Epithelial cell of proximal tubule (primary cell): ENCODE measurements around the gene ST3GAL5. TPM values are rescaled to one million over a fixed set of nuclear protein-coding genes. Genes with fewer than 3 reads are reported as not detected.

Experiments
- DNase-seq: peaks from one replicate; pipeline ENCODE4 v3.0.0-alpha.2; 2011; ENCODE audit warnings: low read depth
- H3K4me3 ChIP-seq: 2 replicates; pipeline ENCODE4 v1.5.1; 2011; ENCODE audit warnings: low read depth, mild to moderate bottlenecking, low read length
- CTCF ChIP-seq: conservative IDR thresholded peaks from 2 replicates; pipeline ENCODE4 v1.5.1; 2012; ENCODE audit warnings: low read depth, mild to moderate bottlenecking, low read length
- total RNA-seq: library from RNA; depleted of rRNA; stranded (reverse); fragments of >200 nt; gene quantifications from 2 replicates; pipeline ENCODE4 v1.2.3, GENCODE V29; 2015

Gene ST3GAL5
- total RNA-seq, 1 donor from 2014 or later: 8.7 TPM

DNA sequence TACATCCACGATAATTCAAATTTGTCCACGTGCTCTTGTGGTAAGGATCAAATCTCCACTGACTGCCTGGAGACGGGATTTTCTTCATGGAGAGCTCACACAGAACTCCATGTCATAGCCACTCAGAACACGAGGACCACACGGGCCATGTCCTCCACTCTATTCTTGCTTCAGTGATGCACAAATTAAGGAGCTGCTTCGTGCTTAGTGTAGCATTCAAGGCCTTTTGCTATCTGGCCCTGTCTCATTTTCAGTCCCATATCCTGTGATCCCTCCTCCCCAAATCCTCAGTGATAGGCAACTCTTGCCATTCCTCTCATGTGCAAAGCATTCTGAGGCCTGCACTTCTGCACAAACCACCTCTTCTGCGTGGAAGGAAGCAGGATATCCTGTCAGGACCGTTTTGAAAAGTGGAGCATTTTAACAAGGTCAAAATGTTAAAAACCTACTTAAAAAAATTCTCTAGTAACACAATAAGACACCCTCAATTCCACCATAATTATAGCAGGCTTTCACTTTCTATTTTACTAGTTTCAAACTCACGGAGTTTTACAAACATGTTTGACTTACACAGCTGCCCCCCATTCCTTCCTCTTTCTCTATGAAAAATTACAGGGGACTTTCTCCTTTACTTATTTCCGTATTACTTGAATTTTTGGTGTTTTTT, 35.2 kb downstream of the ST3GAL5 start:
- DNase-seq: no peak
- no peak for TF ChIP-seq CTCF
- no peak overlapping the region for H3K4me3 ChIP-seq

GRCh38 chr2:85852937-85853498, 35.8 kb downstream of the ST3GAL5 start:
- no peak overlapping the region for H3K4me3 ChIP-seq
- no peak for TF ChIP-seq CTCF
- DNase-seq: no peak

DNA sequence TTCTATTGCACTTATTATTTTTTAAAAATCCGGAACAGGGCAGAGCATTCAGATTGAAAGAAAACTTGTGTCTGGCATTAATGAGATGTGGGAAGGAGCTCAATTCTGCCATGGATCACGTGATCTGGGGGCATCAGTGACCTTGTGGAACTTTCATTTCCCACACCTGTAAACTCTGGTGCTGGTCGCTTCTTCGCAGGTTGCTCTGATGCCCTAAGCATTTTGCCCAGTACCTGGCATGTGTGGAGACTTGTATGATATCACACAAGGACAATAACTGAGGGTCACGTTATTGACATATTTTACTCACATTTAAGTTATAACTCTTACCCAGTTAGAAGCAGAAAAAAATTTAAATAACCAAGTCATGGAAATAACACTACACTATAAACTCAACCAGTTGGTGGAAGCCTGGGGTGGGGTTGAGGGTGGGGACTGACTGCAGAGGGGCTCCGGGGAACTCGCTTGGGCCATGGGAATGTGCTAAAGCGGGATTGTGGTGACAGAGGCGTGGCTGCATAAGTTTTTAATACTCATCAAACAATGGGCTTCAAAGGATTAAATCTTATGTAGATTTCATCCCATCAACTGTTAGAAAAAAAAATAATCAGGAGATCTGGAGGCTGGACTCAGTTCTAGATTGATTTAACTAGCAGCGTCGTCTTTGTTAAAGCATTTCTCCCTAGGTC, 36.5 kb downstream of the ST3GAL5 start:
- no peak for DNase-seq
- H3K4me3 ChIP-seq: no peak overlapping the region
- no peak for TF ChIP-seq CTCF

DNA sequence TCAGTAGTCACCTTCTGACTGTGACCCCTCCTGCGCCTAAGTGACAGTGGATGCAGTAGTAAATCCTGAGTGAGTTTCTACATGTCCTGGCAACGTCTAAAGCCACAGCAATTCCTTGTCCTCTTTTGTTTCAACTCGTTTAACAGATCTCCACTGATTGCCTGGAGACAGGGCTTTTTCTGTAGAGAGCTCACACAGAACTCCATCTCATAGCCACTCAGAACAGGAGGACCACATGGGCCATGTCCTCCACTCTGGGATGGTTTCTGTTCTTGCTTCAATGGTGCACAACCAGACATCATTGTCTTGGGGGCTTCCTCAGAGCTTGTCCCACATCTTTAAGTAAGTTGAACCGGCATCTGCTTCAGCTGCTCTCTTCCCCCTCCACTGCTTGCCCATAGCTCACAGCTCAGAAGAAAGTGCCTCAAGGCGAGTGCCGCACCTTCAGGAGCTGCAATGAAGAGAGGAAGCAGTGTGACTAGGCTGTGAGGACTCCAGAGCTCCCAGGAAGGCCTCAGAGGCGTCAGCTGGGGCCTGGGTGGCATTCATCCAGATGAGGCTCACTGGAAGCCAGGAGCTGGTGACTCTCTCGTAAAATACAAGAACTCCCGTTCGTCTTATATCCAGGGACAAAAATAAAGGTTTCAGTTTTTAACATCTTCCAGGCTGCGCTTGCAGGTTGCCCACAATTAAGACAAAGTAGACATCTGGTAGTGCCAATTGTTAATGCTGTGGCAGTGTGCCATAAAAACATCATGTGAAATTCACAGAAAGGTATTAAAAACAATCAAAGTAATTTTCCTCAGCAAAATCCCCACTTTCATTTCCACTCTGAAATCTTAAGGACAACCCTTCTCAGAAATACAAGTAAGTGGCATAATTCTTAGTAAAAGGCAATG, 37.3 kb downstream of the ST3GAL5 start:
- DNase-seq: no peak
- TF ChIP-seq CTCF: no peak
- no peak overlapping the region for H3K4me3 ChIP-seq

DNA sequence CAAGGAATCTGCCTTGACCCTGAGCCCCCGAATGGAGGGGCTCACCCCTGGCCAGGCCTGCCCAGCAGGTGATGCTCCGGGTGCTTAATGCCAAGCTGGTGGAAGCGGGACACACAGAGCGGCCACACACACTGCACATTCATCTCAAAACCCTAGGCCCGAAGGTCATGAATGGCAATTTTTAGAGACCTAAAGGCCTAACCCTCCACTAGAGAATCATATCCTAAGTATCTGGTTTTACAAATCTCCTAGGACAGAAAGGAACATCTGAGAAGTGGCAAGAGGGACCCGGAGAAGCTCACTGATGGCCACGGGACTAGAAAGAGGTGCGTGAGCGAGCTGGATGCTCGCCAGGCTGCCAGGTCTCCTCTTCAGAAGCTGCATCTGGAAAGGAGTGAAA, 38.3 kb downstream of the ST3GAL5 start:
- TF ChIP-seq CTCF: no peak
- DNase-seq: no peak
- no peak overlapping the region for H3K4me3 ChIP-seq

DNA sequence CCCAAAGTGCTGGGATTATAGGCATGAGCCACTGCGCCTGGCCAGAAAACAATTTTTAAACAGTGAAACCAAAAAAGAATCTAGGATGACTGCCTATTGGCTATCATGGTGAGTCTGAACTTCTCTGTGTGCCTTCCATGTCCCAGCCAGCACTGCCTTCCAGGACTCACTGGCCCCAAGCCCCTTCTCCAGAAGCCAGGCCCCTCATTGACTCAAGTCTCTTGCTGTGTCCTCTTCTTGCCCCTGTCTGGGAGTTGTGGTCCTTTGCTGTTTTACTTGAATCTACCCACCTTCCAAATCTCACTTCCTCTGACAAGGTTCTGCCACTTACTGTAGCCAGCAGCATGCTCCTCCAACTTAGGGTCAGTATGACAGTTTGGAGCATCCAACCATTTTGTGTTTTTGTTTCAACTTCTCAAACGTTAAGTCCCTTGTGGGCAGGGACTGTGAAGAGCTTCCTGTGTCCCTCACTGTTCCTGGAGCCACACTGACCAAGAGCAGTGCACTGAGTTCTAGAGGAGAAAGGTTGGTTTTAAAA, 41.7 kb downstream of the ST3GAL5 start:
- no peak for TF ChIP-seq CTCF
- DNase-seq: no peak
- no peak overlapping the region for H3K4me3 ChIP-seq
